Measurements from ENCODE around the gene SLC66A3.

The SLC66A3 gene

GRCh38 chr2:11179899-11180298 is 24.6 kb downstream of the SLC66A3 start:
- Mint-ChIP-seq H3K9me3 (no peaks in the 10 kb centered on the region), H3K27ac (no peak overlapping the region), H3K27me3 (ENCODE audit: low read depth) (no peaks in the 10 kb centered on the region), H3K4me1 (no peaks in the 10 kb centered on the region), H3K36me3 (ENCODE audit: low read depth) (peaks cover 31% of the 10 kb centered on the region), H3K4me3 (no peak overlapping the region)
- TF ChIP-seq, protein P1, sequence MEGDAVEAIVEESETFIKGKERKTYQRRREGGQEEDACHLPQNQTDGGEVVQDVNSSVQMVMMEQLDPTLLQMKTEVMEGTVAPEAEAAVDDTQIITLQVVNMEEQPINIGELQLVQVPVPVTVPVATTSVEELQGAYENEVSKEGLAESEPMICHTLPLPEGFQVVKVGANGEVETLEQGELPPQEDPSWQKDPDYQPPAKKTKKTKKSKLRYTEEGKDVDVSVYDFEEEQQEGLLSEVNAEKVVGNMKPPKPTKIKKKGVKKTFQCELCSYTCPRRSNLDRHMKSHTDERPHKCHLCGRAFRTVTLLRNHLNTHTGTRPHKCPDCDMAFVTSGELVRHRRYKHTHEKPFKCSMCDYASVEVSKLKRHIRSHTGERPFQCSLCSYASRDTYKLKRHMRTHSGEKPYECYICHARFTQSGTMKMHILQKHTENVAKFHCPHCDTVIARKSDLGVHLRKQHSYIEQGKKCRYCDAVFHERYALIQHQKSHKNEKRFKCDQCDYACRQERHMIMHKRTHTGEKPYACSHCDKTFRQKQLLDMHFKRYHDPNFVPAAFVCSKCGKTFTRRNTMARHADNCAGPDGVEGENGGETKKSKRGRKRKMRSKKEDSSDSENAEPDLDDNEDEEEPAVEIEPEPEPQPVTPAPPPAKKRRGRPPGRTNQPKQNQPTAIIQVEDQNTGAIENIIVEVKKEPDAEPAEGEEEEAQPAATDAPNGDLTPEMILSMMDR (IDR thresholded peaks at IDR 0.05; ENCODE audit: unreplicated experiment in 3 of 3): no peak

GRCh38 chr2:11180653-11181052 is 25.4 kb downstream of the SLC66A3 start:
- no peaks in the 10 kb centered on the region for H3K27me3 Mint-ChIP-seq (ENCODE audit: low read depth)
- no peaks in the 10 kb centered on the region for H3K4me1 Mint-ChIP-seq
- H3K9me3 Mint-ChIP-seq: no peaks in the 10 kb centered on the region
- peaks cover 28% of the 10 kb centered on the region for H3K36me3 Mint-ChIP-seq (ENCODE audit: low read depth)
- no peak overlapping the region for H3K4me3 Mint-ChIP-seq
- no peak overlapping the region for H3K27ac Mint-ChIP-seq
- TF ChIP-seq, protein P1 (IDR thresholded peaks at IDR 0.05; ENCODE audit: unreplicated experiment in 3 of 3): no peak

GRCh38 chr2:11182951-11183350 is 27.7 kb downstream of the SLC66A3 start:
- Mint-ChIP-seq H3K4me3 (no peak overlapping the region), H3K4me1 (no peaks in the 10 kb centered on the region), H3K27me3 (ENCODE audit: low read depth) (no peaks in the 10 kb centered on the region), H3K9me3 (no peaks in the 10 kb centered on the region), H3K36me3 (ENCODE audit: low read depth) (peaks cover 44% of the 10 kb centered on the region), H3K27ac (no peak overlapping the region)
- TF ChIP-seq, protein P1 (IDR thresholded peaks at IDR 0.05; ENCODE audit: unreplicated experiment in 3 of 3): no peak

- TF ChIP-seq, protein P1 (IDR thresholded peaks at IDR 0.05; ENCODE audit: unreplicated experiment in 3 of 3): no peak
- Mint-ChIP-seq H3K4me1 (no peaks in the 10 kb centered on the region), H3K36me3 (ENCODE audit: low read depth) (peaks cover 55% of the 10 kb centered on the region), H3K9me3 (no peaks in the 10 kb centered on the region), H3K27me3 (ENCODE audit: low read depth) (no peaks in the 10 kb centered on the region), H3K27ac (no peak overlapping the region), H3K4me3 (no peak overlapping the region)
Measured at GRCh38 chr2:11186145-11186544, 30.9 kb downstream of the SLC66A3 start.

DNA sequence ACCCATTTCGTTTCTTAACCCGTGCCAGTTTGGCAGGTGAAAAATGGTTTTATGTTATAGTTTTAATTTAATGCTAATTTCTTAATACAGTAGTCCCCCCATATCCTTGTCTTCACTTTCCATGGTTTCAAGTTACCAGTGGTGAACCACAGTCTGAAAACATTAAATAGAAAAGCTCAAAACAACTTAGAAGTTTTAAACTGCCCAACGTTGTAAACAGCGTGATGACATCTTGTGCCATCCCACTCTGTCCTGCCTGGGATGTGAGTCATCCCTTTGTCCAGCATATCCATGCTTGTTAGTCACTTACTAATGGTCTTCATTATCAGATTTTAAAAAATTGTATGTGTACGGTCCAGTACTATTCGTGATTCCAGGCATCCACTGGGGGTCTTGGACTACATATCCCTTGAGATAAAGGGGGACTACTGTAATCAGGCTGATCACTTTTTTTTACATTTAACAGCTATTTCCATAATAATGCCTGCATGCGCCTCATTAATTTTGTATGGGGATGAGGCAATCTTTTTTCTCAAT is 31.9 kb downstream of the SLC66A3 start:
- no peak overlapping the region for H3K27ac Mint-ChIP-seq
- H3K36me3 Mint-ChIP-seq (ENCODE audit: low read depth): peaks cover 53% of the 10 kb centered on the region
- no peaks in the 10 kb centered on the region for H3K4me1 Mint-ChIP-seq
- no peaks in the 10 kb centered on the region for H3K9me3 Mint-ChIP-seq
- TF ChIP-seq, protein P1 (IDR thresholded peaks at IDR 0.05; ENCODE audit: unreplicated experiment in 3 of 3): no peak
- no peaks in the 10 kb centered on the region for H3K27me3 Mint-ChIP-seq (ENCODE audit: low read depth)
- no peak overlapping the region for H3K4me3 Mint-ChIP-seq

DNA sequence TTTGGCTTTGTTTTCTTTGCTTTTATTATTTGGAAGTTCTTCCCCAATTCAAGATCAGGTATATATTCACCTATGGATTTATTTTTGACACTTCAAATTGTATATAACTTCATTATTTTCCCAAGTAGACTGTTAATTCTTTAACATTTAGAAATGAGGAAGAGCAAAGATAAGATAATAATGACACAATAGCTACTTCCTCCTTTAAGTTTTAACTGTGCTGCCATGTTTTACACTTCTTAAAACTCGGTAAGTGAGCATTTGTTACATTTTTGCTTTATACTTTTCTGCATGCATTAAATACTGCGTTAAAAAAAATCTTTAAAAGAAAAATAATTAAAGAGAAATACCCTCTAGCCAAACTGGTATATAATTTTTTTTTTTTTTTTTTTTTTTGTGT is 32.5 kb downstream of the SLC66A3 start:
- H3K36me3 Mint-ChIP-seq (ENCODE audit: low read depth): peaks cover 55% of the 10 kb centered on the region

More for the DNA sequence above, 32.5 kb downstream of the SLC66A3 start:
- no peak overlapping the region for H3K4me3 Mint-ChIP-seq
- no peak overlapping the region for H3K27ac Mint-ChIP-seq
- TF ChIP-seq, protein P1 (IDR thresholded peaks at IDR 0.05; ENCODE audit: unreplicated experiment in 3 of 3): no peak
- H3K9me3 Mint-ChIP-seq: no peaks in the 10 kb centered on the region
- H3K27me3 Mint-ChIP-seq (ENCODE audit: low read depth): no peaks in the 10 kb centered on the region
- no peaks in the 10 kb centered on the region for H3K4me1 Mint-ChIP-seq
